ENCODE data around the gene CLIC2.

The CLIC2 gene

GRCh38 chrX:155263854-155264628 lies 70.4 kb downstream of the CLIC2 start, which contains the start of gene RAB39B:
RAB39B (minus strand) TSS chrX:155264491; CDS start chrX:155264288, 203 bp downstream.
- in situ Hi-C loops (cut with MboI; ENCODE audit: low sequenced_read_pairs) = no loop called here

GRCh38 chrX:155262970-155263754 lies 71.3 kb downstream of the CLIC2 start:
- in situ Hi-C loops (cut with MboI; ENCODE audit: low sequenced_read_pairs) = no loop called here

- in situ Hi-C loops (cut with MboI; ENCODE audit: low sequenced_read_pairs) = no loop called here
Measured at GRCh38 chrX:155259752-155260151, 74.7 kb downstream of the CLIC2 start.

GRCh38 chrX:155251391-155251790 lies 83.0 kb downstream of the CLIC2 start:
- in situ Hi-C loops (cut with MboI; ENCODE audit: low sequenced_read_pairs) = no loop called here

DNA sequence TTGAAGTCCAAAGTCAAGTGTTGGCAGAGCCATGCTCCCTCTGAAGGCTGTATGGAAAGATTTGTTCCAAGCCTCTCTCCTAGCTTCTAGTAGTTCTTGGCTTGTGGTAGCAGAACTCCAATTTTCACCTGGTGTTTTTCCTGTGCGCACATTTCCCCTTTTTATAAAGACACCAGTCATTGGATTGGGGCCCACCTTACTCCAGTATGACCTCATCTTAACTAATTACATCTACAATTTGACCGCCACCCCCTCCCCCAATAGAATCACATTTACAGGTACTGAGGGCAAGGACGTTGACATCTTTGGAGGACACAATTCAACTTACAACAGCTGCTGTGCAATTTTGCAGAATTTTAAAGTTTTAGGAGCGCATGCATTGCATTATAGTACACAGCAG lies 86.9 kb downstream of the CLIC2 start:
- in situ Hi-C loops (cut with MboI; ENCODE audit: low sequenced_read_pairs) = no loop called here

DNA sequence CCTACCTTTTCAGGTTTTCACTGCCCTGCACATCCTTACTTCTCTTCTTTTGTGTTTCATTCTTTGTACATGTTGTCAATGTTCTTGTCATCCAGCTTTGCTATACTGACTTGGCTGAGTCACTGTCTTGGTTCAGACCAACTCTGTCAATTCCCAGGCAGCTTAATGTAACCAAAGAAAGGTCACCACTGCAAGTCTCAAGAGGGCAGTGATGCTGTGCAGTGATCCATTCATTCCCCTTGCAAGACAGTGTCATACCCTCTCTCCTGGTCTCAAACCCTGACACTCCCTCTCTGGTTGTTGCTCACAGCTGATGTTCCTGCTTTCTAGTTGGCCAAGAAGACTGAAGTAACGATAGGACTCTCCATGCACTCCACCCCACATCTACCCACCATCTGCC lies 87.7 kb downstream of the CLIC2 start:
- in situ Hi-C loops (cut with MboI; ENCODE audit: low sequenced_read_pairs) = no loop called here

DNA sequence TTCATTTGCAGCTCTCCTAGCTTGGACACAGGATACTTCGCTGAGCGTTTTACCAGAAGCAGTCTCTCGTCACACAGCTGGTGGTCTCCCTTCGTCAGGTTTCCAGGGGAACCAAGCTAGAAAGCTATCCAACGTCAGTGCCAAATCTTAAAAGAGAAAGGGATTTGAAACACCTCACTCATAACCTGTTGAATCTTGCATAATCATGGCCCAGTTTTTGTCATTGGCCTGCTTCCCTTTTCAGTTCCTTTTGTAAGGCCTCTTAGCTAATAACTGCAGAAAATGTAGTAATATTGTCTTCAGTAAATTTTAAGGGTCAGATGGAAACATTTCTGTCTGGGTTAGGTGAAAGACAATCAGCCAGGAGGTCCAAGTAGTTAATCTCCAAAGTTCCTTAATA lies 92.1 kb downstream of the CLIC2 start:
- in situ Hi-C loops (cut with MboI; ENCODE audit: low sequenced_read_pairs) = no loop called here

GRCh38 chrX:155237719-155238118 lies 96.7 kb downstream of the CLIC2 start:
- in situ Hi-C loops (cut with MboI; ENCODE audit: low sequenced_read_pairs) = no loop called here

- in situ Hi-C loops (cut with MboI; ENCODE audit: low sequenced_read_pairs) = no loop called here
Measured at GRCh38 chrX:155235891-155236290, 98.5 kb downstream of the CLIC2 start.

- in situ Hi-C loops (cut with MboI; ENCODE audit: low sequenced_read_pairs) = no loop called here
Measured at GRCh38 chrX:155231163-155231562, 103.3 kb downstream of the CLIC2 start.
